ENCODE measurements around the gene DPP6. TPM values are rescaled to one million over a fixed set of nuclear protein-coding genes. Genes with fewer than 3 reads are reported as not detected.

The DPP6 gene
- total RNA-seq, 1 donor from 2014 or later, result 2.2 TPM

DNA sequence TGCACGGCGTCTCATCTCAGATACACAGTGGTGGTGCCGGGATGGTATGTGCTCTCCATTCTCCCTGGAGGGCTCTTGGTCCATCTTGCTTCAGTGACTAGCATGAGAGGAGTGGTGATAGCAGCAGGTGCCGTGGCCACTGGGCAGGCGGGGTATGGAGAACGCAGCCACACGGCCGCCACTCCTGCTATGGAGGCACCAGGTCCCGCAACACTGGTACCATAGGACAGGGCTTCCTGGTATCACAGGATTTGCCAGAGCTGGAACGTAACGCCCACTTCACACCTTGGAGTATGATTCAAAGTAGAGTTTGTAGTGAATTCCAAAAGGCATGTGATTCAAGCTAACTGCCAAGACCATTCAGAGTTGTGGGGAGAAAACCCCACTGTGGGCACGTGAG is 284.1 kb downstream of the DPP6 start:
- Mint-ChIP-seq H3K27me3 (ENCODE audit: low read depth) (peaks cover 62% of the 10 kb centered on the region), H3K36me3 (ENCODE audit: low read depth) (no peaks in the 10 kb centered on the region), H3K4me1 (peaks cover 13% of the 10 kb centered on the region), H3K27ac (ENCODE audit: unreplicated experiment) (no peak overlapping the region), H3K4me3 (no peak overlapping the region), H3K9me3 (no peaks in the 10 kb centered on the region)
- DNase-seq (ENCODE audit: low read depth, low spot score), result no peak
- TF ChIP-seq, protein P1, sequence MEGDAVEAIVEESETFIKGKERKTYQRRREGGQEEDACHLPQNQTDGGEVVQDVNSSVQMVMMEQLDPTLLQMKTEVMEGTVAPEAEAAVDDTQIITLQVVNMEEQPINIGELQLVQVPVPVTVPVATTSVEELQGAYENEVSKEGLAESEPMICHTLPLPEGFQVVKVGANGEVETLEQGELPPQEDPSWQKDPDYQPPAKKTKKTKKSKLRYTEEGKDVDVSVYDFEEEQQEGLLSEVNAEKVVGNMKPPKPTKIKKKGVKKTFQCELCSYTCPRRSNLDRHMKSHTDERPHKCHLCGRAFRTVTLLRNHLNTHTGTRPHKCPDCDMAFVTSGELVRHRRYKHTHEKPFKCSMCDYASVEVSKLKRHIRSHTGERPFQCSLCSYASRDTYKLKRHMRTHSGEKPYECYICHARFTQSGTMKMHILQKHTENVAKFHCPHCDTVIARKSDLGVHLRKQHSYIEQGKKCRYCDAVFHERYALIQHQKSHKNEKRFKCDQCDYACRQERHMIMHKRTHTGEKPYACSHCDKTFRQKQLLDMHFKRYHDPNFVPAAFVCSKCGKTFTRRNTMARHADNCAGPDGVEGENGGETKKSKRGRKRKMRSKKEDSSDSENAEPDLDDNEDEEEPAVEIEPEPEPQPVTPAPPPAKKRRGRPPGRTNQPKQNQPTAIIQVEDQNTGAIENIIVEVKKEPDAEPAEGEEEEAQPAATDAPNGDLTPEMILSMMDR (conservative IDR thresholded peaks at IDR 0.05), result no peak

DNA sequence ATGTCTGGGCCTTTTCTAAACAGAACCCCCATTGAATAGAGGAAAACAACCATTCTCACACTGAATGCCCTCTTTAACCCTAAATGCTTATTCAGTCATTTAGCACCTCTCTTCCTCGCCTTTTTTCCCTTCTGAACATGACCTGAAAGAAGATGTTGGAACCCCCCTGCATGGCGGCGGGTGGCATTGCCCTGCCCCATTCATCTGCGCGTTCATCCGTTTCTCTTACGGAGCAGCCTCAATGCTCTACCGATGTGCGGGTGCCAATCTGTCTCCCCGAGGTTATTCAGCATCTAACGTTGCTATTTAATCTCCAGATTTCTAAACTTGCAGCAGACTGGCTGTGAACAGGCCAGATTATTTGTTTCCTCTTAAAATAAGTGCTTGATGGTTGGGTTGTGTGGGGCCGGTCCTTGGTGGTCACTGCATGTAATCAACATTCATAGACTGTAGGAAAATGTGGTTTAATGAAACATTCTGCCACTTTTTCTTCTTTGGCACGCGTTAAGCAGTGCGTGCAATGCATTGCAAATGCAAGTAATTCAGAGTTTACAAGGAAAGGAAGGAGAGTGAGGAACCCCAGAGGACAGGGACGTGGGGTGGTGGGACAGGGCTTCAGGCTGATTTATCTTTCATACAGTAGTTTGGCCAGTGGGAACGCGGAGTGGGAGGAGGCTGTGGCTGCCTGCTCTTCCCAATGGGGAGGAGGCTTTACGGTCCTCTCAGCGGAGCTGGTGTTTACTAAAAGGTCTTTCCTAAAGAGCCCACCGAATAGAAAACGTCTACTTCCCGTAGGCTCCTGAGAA is 286.7 kb downstream of the DPP6 start:
- DNase-seq (ENCODE audit: low read depth, low spot score), result no peak
- Mint-ChIP-seq H3K4me1 (peaks cover 13% of the 10 kb centered on the region), H3K36me3 (ENCODE audit: low read depth) (no peaks in the 10 kb centered on the region), H3K27me3 (ENCODE audit: low read depth) (peaks cover 58% of the 10 kb centered on the region), H3K9me3 (no peaks in the 10 kb centered on the region), H3K4me3 (no peak overlapping the region), H3K27ac (ENCODE audit: unreplicated experiment) (no peak overlapping the region)
- TF ChIP-seq, protein P1 (conservative IDR thresholded peaks at IDR 0.05), result no peak

DNA sequence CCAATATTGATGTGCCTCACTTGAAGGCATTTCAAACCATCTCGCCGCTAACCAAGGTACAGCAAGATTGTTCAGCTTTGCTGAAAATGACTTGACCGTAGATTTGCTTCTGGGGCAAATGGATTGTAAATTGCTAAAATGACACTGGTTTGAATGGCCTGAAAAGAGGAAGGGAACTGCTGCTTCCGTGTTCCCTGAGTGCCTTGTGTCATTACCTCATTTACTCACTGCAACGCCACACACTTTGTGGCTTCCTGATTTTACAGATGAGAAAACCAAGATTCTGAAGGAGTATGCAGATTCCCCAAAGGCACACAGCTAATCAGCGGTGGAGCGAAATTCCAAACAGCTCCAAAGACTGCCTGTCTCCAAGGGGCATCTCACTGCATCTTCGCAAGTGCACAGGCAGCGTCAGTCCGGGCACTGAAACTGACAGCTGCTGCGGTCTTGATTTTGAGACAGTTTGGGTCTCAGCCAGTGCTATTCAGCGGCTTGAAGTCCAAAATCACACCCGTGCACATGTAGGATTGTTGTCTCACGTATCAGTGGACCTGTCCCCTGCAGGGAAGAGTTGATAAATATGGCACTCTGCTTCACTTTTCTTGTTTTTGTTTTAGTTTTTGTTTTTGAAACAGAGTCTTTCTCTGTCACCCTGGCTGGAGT is 290.9 kb downstream of the DPP6 start:
- no peak overlapping the region for H3K27ac Mint-ChIP-seq (ENCODE audit: unreplicated experiment)
- no peaks in the 10 kb centered on the region for H3K9me3 Mint-ChIP-seq
- TF ChIP-seq, protein P1 (conservative IDR thresholded peaks at IDR 0.05), result no peak
- peaks cover 11% of the 10 kb centered on the region for H3K4me1 Mint-ChIP-seq
- no peaks in the 10 kb centered on the region for H3K36me3 Mint-ChIP-seq (ENCODE audit: low read depth)
- no peak overlapping the region for H3K4me3 Mint-ChIP-seq
- no peak for DNase-seq (ENCODE audit: low read depth, low spot score)
- peaks cover 36% of the 10 kb centered on the region for H3K27me3 Mint-ChIP-seq (ENCODE audit: low read depth)

DNA sequence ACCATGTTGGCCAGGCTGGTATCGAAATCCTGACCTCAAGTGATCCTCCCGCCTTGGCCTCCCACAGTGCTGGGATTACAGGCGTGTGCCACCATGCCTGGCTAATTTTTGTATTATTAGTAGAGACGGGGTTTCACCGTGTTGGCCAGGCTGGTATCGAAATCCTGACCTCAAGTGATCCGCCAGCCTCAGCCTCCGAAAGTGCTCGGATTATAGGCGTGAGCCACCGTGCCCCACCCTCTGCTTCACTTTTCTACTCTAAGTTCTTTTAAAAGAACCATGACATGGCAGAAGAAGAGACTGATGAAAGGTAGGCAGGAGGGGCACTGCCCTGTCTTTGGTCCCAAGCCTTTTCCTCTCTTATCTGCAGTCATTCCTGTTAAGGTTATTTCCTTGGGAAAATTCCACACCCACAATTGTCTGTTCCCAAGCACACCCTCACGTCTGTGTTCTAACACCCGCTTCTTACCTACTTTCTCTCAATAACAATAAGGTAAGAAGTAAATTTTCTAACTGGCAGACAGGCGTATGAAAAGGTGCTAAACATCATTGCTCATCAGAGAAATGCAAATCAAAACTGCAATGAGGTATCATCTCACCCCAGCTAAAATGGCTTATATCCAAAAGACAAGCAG is 291.7 kb downstream of the DPP6 start:
- Mint-ChIP-seq H3K27ac (ENCODE audit: unreplicated experiment) (no peak overlapping the region), H3K4me1 (peaks cover 3% of the 10 kb centered on the region), H3K9me3 (no peaks in the 10 kb centered on the region), H3K36me3 (ENCODE audit: low read depth) (no peaks in the 10 kb centered on the region), H3K27me3 (ENCODE audit: low read depth) (peaks cover 32% of the 10 kb centered on the region), H3K4me3 (no peak overlapping the region)
- TF ChIP-seq, protein P1 (conservative IDR thresholded peaks at IDR 0.05), result no peak
- no peak for DNase-seq (ENCODE audit: low read depth, low spot score)

DNA sequence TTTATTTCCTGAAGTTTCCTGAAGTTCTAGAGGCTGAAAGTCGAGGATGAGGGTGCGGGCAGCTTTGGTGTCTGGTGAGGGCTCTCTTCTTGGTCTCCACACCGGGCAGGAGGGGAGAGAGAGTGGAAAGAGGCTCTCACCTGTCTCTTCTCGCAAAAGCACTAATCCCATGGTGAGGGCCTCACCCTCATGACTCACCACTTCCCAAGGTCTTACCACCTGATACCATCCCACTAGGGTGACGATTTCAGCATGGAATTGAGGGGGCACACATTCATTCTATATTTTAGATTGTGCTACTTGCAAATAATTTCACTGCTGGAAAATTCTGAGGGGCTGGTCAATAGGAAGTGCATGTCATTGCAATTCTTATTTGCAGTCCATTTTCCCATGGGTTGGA is 292.9 kb downstream of the DPP6 start:
- Mint-ChIP-seq H3K4me3 (no peak overlapping the region), H3K27ac (ENCODE audit: unreplicated experiment) (no peak overlapping the region), H3K27me3 (ENCODE audit: low read depth) (peaks cover 26% of the 10 kb centered on the region), H3K36me3 (ENCODE audit: low read depth) (peaks cover 2% of the 10 kb centered on the region), H3K9me3 (no peaks in the 10 kb centered on the region), H3K4me1 (no peaks in the 10 kb centered on the region)
- DNase-seq (ENCODE audit: low read depth, low spot score), result no peak
- TF ChIP-seq, protein P1 (conservative IDR thresholded peaks at IDR 0.05), result no peak
